HG03565 (cell line): ENCODE measurements around the gene VIL1.

Experiments
- ATAC-seq: cut with Tn5 transposase; IDR thresholded peaks from one replicate; pipeline ENCODE4 v1.9.1; 2021; ENCODE audit warnings: mild to moderate bottlenecking, moderate library complexity; ENCODE audit not compliant: unreplicated experiment

The VIL1 gene

DNA sequence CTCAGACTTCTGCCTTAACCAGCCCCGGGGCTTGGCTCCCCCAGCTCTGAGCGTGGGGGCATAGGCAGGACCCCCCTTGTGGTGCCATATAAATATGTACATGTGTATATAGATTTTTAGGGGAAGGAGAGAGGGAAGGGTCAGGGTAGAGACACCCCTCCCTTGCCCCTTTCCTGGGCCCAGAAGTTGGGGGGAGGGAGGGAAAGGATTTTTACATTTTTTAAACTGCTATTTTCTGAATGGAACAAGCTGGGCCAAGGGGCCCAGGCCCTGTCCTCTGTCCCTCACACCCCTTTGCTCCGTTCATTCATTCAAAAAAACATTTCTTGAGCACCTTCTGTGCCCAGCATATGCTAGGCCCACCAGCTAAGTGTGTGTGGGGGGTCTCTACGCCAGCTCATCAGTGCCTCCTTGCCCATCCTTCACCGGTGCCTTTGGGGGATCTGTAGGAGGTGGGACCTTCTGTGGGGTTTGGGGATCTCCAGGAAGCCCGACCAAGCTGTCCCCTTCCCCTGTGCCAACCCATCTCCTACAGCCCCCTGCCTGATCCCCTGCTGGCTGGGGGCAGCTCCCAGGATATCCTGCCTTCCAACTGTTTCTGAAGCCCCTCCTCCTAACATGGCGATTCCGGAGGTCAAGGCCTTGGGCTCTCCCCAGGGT is 13.7 kb upstream of the VIL1 start:
- no peak for ATAC-seq

DNA sequence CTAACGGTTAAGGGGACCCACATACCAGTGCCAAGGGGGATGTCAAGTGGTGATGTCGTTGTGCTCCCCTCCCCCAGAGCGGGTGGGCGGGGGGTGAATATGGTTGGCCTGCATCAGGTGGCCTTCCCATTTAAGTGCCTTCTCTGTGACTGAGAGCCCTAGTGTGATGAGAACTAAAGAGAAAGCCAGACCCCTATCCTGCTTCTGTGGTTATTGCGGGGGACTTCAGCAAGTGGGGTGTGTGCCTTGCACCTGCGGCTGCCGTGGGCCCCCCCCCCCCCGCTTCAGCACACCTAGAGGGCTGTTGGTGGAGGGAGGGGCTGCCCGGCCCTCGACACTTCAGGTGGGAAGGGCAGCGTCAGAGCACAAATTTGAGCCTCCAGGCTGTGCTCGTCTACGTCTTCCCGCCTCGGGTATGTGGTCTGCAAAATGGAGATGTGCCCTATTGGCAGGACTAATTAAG is 13.1 kb upstream of the VIL1 start:
- ATAC-seq: peak; percentile 14

DNA sequence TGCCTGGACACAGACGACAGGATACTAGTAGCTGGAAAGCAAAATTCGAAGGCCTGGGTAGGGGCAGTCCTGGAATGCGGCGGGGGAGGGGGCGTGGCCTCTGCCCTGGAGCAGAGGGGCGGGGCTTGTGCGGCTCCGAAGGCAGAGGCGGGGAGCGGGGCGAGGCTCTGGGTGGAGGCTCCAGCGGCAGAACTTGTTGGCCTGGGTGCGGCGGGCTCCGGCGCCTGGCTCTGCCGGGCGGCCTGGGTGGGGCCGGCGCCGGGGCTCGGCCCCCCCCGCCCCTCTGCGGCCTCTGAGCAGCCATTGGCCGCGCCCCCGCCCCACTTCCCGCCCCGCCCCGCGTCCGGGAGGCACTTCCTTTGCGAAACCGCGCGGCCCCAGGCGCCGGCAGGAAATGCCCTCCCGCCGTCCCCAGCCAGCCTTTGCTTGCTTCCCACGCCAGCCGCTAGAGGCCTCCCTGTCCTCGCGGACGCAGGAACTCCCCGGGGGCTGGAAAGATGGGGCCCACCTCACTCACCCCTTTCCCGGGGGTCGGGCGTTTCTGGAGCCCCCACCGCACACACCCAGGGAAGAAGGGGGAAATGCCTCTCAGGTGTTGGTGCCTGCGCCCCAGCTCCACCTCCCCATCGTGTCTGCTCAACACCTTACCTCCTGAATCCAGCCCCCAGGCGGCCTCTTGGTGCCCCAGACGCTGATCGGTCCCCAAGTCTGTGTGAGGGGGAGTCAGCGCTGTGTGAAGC is 12.5 kb upstream of the VIL1 start:
- ATAC-seq: peak; percentile 65

DNA sequence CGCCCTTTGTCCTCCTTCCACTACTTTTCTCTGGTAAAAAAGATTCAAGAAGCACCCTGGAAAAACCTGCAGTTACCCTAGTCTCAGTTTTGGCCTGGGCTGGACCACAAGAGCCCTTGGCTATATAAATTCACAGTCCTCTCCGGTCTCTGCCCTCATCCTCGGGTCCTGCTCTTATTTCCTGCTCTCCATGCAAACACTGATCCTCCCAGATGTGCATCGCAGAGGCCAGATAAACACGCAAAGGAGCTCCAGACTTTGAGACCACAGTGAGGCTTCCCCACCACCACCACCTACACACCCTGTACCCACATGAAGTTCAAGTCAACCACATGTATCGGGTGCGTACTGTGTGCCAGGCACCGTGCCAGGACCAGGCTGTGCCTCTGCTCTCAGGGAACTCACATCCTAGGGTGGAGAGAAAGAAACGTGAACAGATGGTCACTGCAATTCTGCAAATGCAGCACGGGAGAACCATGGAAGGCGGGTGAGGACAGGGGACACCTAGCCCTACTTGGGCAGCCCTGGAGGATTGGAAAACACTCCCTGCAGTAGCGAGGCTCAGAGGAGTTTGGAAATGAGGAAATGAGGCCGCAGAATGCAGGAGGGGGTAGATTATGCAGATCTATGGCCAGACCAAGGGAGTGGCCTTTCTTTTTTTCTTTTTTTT is 11.8 kb upstream of the VIL1 start:
- no peak for ATAC-seq

DNA sequence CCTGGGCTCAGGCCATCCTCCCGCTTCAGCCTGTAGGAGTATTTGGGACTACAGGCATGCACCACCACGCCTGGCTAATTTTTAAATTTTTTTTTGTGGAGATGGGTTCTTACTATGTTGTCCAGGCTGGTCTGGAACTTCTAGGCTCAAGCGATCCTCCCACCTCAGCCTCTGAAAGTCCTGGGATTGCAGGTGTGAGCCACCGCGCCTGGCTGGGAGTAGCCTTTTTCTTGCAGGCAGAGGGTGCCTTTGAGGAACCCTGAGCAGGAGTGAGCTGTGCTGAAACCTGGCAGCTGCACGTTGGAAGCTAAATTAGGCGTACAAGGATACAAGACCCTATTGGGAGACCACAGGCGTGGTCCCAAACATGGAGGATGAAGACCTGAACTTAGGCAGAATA is 11.2 kb upstream of the VIL1 start:
- no peak for ATAC-seq

DNA sequence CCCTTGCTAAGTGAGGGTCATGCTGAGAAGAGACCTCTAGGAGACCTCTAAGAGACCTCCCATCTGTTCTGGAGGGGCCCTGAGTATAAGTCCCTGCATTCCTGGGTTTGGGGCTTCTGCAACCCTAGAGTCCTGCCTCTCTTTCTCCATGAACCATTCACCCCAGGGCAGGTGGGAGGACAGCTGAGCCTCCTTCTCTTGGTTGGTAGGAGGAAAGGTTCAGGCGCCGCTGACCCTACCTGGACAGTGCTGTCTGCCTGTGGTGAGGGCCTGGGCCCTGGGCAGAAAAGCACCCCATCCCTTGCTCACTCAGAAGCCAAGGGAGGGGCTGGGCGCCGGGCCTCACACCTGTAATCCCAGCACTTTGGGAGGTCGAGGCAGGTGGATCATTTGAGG is 604 bp upstream of the VIL1 start:
- no peak for ATAC-seq

DNA sequence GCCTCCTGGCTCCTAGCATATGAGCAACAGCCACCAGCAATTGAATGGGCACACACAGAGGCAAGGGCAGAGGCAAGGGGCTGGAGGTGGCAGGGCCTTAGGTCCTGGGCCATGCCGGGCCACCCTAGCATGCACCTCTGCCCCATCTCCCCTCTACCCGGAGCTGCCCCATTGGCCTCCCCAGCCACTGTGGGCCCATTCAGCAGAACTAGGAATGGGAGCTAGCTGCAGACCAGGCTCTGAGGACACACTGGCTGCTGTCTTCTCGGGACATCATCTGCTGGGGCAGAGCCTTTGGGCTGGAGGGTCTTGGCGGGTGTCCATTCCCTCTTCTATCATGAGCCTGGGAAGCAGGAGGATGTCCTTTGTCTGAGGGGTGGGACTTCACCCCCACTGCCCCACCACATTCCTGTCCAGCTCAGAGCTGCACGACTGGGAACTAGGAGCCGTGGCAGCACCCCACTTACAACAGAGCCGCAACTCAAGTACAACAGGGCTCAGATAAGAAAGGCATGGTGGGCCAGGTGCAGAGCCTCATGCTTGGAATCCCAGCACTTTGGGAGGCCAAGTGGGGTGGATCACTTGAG is 800 bp downstream of the VIL1 start:
- ATAC-seq: no peak

DNA sequence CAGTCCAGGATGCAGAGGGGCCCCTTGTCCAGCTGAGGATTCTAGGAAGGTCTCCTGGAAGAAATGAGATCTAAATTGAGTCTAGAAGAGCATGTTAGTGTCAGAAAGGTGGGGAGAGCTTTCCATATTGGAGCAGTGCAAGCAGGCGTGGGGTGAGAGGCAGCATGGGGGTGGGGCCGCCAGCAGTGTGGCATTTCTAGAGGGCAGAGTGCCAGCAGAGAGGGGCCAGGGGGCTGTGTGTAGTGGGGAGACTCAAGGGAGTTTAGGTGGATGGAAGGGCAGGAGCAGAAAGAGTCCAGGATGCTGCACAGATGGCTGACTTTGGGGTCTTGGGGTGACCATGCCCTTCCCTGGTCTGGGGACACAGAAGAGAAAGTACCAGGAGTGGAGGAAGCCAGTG is 2.1 kb downstream of the VIL1 start:
- no peak for ATAC-seq

DNA sequence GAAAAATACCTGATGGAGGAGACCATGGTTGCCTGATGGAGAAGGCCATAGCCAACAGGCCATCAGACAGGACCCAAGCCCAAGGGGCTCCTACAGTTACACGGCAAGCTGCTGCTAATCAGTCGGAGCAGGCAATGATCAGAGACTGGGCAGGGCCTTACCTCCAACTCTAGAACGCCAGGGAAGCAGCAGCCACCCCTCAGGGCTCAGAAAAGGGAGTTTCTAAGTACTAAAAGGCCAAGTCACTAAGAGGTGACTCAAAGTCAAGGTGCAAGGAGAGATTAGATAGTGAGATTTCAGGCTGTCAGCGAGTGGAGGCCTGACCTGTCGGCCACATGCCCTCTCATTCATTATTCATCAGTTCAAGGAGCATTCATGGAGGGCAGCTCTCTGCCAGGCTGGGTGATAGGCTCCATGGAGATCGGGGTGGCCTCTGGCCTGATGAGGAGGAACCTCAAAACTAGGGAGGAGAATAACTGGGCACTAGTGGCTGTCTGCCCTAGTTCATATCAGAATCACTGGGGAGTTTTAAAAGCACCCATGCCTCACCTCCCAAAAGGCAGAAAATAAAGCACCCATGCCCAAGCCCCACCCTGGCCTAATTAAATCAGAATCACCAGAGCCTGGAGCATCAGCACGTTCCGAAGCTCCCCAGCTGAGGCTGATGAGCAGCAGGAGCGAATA is 3.6 kb downstream of the VIL1 start:
- ATAC-seq: no peak

DNA sequence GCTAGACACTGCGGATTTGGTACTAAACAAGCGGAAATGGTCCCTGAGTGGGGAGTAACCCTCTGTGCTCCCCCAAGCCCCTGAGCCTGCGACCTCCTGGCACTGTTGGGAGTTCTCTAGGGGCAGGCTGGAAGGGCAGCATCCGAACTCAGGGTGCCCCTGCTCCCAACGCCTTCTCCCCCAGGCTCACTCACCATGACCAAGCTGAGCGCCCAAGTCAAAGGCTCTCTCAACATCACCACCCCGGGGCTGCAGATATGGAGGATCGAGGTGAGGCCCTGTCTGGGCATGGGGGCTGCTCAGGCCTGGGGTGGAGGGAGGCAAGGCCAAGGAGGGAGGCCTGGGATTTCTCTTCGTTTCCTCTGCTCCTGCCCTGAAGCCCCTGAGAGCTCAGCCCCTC is 4.7 kb downstream of the VIL1 start:
- ATAC-seq: no peak

DNA sequence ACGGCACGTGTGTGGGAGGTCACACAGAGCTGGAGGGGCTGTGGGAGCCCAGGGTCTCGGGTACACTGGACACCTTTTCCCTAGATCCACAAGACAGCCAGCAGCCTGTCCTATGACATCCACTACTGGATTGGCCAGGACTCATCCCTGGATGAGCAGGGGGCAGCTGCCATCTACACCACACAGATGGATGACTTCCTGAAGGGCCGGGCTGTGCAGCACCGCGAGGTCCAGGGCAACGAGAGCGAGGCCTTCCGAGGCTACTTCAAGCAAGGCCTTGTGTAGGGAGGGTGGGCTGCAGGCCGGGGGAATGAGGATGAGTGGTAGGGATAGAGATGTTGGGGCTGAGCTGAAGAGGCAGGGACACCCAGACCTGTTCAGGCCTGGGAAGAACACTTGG is 6.6 kb downstream of the VIL1 start:
- no peak for ATAC-seq

DNA sequence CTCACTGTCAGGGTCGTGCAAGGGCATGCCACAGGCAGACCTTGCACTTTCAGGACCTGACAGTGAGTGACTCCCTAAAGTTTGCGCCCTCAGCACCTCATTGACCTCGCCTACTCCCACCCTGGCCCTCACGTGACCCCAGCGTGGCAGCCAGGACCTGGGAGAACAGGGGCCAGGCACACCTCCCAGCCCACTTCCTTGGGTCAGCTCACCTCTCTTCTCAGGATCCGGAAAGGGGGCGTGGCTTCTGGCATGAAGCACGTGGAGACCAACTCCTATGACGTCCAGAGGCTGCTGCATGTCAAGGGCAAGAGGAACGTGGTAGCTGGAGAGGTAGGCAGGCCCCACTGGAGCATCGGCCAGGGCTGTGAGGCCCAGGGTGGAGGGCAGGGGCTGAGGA is 8.8 kb downstream of the VIL1 start:
- no peak for ATAC-seq

DNA sequence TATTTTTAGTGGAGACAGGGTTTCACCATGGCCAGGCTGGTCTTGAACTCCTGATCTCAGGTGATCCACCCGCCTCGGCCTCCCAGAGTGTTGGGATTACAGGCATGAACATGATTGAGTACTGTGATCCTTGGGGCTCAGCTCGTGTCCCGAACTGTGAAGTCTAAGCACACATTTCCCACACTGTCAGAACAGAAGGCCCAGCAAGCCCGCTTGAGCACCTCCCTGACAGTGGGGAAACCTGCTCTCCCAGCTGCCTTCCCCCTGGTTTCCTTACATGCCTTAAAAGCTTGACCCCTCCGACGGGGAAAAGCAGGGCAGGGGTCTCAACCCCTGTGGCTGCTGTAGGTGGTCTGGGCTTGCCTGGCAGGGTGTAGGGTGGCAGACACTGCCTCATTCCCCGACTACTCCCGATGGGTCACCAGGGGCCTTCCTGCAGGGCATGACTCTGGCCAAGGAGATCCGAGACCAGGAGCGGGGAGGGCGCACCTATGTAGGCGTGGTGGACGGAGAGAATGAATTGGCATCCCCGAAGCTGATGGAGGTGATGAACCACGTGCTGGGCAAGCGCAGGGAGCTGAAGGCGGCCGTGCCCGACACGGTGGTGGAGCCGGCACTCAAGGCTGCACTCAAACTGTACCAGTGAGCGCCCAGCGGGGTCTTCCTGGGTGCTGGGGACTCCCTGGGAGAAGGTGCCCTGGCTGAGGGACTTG is 10.1 kb downstream of the VIL1 start:
- no peak for ATAC-seq

DNA sequence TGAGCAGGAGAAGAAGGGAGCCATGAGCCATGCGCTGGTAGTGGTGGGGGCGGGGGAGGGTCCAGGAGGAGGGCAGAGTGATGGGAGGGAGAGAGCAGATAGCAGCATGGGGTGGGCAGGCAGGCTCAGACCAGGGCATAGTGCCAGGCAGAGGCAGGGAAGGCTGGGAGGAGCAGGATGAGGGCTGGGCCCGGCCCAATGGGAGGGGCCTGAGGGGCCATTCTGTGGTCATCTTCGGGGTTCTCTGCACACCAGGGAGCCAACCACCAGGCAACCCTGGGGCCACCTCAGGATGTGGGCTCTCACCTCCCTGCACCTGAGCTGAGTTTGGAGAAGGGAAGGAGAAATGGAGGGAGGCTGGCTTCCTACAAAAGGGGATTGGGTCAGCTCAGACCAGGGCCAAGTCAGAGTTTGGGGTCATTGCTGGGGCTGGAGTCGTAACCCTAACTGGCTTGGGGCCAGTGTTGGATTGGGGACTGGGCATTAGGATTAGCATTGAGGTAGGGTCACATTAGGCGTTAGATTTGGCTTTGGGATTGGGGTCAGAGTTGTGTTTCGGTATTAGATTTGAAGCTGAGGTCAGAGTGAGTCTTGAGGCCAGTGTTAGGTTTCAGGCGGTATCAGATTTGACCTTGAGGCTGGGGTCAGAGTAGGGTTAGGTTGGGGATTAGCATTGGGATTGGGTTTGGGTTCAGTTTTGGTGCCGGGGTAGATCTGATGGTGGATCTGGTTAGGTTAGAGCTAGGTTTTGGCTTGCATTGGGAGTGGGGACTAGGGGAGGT is 11.2 kb downstream of the VIL1 start:
- ATAC-seq: no peak

DNA sequence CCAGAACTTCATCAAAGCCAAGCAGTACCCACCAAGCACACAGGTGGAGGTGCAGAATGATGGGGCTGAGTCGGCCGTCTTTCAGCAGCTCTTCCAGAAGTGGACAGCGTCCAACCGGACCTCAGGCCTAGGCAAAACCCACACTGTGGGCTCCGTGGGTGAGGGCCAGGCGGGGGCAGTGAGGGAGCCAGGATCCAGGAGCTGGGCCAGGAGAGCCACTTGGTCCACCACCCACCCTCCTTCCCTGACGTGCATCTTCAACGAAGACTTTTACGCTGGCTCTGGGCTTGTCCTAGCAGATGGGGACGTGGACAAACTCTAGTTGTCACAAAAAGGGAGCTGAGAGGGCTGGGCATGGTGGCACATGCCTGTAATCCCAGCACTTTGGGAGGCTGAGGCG is 11.8 kb downstream of the VIL1 start:
- no peak for ATAC-seq

DNA sequence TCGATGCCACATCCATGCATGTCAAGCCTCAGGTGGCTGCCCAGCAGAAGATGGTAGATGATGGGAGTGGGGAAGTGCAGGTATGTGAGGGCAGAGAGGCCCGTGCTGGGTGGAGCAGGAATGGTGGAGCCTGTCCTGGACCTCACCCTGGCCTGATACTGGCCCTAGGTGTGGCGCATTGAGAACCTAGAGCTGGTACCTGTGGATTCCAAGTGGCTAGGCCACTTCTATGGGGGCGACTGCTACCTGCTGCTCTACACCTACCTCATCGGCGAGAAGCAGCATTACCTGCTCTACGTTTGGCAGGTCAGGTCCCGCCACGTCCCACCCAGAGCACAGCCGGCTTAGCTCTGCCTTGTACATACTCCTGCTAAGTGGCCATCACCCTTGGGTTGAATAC is 13.0 kb downstream of the VIL1 start:
- no peak for ATAC-seq

DNA sequence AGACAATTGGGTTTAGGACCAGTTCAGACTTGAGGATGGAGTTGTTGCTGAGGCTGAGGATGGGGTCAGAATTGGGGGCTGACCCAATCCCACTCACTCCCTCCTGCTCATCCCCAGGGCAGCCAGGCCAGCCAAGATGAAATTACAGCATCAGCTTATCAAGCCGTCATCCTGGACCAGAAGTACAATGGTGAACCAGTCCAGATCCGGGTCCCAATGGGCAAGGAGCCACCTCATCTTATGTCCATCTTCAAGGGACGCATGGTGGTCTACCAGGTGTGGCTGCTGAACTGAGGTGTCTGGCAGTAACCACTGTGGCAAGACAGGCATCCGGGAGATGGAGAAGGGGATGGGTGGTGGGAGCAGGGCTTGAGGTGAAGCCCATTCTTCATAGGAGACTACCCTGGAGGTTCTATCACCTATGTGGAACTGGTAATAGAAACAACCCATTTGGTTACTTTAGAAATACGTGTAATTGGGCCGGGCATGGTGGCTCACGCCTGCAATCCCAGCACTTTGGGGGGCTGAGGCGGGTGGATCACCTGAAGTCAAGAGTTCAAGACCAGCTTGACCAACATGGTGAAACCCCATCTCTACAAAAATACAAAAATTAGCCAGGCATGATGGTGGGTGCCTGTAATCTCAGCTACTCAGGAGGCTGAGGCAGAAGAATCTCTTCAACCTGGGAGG is 13.9 kb downstream of the VIL1 start:
- no peak for ATAC-seq

DNA sequence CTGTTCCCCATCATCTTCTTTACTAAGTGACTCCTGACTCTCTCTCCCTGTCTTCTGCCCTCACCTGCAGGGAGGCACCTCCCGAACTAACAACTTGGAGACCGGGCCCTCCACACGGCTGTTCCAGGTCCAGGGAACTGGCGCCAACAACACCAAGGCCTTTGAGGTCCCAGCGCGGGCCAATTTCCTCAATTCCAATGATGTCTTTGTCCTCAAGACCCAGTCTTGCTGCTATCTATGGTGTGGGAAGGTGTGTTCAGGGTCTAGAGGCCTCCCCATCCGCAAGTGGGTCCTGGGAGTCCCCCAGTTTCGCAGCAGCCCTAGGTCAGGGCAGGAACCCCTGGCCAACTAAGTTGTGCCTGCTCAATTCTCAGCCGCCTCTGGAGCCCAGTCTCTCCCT is 15.5 kb downstream of the VIL1 start:
- ATAC-seq: no peak
